Pulmonary artery endothelial cell (primary cell): ENCODE data around the gene KRT36. TPM values are rescaled to one million over a fixed set of nuclear protein-coding genes. Genes with fewer than 3 reads are reported as not detected.

ENCODE experiments used
- DNase-seq: peaks from one replicate; pipeline ENCODE4 v3.0.0-alpha.2; 2011; ENCODE audit warnings: low read depth, low spot score
- total RNA-seq: library from RNA; depleted of rRNA; stranded (reverse); fragments of >200 nt; gene quantifications from 2 replicates; pipeline ENCODE4 v1.2.3, GENCODE V29; 2014

The KRT36 gene
- total RNA-seq, 1 donor from 2014 or later: not detected

GRCh38 chr17:41522301-41523224, 32.9 kb upstream of the KRT36 start:
- no peak for DNase-seq

DNA sequence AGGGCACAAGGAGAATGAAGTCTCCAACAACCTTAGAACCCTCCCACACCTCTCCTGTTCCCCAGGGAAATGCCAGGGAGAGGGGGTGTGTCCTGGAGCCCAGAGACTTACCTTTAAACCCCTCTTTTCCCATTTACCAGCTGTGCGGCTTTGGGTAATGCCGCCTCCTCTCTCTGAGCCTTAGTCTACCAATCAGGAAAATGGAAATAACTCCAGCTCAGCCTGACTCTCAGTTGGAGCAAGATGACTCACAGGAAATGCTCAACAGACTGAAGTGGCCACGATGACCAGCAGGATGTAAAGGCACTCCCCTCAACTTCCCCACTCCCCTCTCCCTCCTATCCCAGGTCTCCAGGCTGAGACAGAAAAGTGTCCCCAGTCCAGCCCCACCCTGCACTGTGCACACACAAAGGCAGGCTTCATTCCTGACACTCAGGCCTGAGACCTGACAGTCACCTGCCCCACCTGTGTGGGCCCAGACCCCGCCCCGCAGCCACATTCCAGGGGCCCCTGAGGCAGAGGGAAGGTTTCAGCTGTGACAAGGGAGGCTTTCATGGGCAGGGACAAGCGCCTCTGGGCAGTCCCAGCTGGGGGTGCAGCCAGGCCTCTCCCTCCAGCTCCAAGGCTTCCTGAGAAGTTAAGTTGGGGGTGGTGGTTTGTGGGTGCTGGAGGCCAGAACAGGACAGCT, 32.0 kb upstream of the KRT36 start:
- peak; percentile 33 for DNase-seq

DNA sequence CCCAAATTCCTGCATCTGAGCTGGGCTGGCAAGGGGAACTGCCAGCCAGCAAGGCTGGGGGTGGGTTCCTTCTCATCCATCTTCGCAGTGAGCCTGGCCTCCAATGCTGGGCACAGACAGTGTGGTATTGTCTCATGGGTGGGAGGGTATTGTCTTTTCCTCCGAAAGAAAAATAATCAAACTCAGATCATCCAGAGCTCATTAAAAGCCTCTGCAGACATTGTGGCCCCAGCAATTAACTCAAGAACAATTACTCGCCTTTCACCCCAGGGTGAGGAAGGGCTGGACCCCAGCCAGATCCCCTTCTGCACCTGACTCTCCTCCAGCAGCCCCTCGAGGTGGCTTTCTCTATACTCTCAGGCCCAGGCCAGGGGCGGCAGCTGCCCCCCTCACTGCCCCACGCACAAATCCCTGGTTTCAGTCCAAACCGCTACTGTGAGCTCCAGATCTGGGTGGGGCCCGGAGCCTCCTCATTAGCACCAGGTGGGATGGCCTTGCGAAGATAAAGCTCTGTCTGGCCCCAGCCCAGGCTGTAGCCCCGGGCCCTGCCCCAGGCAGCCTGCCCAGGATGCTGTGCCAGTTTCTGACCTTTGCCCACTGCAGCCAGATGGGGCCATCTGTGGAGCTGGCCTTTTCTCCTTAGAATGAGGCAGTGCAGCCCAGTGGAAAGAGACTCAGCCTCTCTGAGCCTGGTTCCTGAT, 31.3 kb upstream of the KRT36 start:
- DNase-seq: no peak

DNA sequence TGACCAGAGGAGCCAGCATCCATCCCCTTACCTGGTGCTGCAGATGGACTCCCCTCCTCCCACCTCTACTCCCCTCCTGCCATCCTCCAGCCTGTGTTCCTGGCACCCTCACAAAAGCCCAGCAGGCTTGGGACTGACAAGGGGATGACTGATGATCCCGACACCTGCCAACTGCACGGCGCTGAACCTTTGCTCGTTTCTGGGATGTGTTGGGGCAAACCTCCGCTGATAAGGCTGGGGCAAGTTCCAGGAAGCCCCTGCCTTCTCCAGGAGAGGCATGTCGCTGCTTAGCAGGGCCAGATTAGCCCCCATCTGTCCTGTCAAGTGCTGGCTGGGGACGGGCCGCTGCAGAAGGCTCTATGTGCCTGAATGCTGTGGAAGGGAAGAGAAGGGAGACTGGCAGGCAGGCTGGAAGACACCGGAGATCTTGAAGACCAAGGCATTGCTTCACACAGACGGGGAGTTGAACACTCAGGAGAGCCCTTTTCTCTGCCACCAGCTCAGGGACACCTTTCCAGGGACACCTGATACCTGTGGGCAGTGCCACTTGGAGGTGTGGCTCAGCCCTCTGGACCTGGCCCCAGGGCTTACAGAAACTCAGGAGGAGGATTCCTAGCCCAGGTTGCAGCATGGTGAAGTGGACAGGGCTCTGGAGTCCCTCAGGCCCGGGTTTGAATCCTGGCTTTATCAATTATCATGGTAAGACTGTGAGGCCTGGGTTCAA, 30.0 kb upstream of the KRT36 start:
- DNase-seq: no peak

DNA sequence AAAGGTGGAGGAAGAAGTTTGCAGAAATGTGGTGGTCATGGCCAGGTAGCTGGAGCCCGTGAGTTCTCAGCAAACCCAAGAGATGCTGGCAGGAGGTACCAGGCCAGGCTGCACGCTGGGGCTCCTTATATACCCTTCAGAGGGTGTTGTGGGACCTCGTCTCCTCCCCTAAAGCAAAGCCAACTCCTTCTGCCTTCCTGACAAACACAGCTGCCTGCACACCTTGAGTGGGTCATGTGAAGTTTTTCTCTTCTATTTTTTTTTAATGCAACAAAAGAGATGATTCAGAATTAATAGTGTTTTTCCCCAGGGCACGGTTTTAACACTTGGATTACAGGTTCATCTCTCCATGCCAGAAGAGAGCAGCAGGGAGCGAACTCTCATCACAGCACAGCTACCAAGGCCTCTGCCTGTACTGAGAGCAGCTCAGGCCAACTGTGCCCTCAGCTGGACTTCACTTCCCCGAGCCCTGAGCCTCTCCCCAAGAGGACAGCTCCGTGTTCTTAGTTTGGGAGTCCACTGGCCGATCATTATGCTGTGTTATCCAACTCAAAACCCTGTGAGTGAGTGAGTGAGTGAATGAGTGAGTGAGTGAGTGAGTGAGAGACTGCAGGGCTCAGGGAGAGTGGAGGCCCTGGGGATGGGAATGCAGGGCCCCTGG, 29.2 kb upstream of the KRT36 start, which contains the start of gene KRT15:
KRT15 (minus strand) TSS at position 102 of the 661 bp plus-strand sequence; CDS start at position 39, 63 bp downstream.
- DNase-seq: no peak

DNA sequence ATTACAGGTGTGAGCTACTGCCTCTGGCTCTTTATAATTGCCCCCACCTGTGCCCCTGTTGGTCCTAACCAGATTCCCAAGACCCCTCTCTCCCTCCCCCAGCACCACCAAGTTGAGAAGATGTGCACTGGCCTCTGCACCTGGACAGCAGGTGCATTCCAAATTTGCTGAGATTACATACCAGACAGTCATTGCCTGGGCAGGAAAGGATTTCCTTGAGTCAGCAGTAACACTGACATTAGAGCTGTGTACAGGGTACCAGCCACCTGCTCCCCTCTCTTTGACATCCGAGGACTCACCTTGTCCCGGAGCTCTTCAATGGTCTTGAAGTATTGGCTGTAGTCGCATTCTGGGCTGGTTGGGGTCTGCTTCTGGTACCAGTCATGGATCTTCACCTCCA, 28.3 kb upstream of the KRT36 start:
- no peak for DNase-seq

DNA sequence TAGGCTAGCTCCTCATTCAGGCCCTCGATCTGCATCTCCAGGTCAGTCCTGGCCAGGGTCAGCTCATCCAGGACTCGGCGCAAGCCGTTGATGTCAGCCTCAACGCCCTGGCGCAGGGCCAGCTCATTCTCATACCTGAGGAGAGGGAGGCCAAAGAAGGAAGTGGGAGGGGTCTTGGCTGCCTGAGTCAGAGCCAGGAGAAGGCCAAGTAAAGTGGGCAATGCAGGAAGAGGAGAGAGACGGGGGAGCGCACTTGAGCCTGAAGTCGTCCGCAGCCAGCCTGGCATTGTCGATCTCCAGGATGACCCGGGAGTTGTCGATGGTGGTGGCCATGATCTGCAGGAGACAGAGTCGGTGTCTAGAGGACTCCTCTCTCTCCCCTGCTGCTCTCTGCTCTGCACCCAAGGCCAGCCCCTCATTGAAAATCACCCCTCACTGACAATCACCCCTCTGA, 27.1 kb upstream of the KRT36 start:
- DNase-seq: no peak

DNA sequence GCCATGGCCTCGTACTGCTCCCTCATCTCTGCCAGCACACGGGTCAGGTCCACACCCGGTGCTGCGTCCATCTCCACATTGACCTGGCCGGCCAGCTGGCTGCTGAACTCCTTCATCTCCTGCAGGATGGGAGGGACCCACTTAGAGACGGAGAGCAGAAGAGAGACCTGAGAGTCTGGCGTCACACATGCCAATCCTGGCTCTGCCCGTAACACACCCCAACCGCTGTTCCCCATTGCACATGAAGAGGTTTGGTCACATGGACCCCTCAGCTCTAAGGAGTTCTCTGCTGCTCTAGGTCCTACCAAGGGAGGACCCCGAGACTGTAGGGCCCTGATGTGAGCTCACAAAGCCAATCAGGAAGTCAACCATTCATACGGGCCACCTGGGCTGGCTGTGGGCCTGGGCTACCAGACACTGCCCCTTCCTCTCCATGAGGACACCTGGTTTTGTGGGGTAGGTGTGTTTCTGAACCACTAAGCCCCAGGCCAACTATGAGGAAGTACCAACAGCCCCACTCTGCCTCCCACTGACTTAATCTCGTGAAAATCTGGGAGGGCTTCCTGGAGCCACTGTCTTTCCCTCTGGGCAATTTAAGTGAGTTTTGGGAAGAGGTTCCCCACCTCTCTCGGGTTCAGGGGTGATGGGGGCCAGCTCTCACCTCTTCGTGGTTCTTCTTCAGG, 26.6 kb upstream of the KRT36 start:
- DNase-seq: no peak

DNA sequence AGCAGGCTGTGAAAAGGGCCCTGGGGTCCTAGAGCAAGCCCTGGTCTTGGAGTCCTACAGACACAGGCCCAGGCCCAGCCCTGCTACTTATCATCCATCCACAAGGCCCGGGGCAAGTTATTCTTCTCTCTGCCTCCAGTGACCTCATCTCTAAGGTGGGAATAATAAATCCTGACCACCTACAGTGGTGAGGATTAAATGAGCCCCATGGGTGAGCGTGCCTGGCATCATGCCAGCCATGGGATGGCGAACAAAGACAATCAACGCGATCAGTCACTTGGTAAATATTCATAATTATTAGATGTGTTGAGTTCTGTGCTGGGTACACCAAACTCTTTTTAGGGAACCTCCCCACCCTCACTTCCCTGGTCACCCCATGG, 23.4 kb upstream of the KRT36 start:
- no peak for DNase-seq

DNA sequence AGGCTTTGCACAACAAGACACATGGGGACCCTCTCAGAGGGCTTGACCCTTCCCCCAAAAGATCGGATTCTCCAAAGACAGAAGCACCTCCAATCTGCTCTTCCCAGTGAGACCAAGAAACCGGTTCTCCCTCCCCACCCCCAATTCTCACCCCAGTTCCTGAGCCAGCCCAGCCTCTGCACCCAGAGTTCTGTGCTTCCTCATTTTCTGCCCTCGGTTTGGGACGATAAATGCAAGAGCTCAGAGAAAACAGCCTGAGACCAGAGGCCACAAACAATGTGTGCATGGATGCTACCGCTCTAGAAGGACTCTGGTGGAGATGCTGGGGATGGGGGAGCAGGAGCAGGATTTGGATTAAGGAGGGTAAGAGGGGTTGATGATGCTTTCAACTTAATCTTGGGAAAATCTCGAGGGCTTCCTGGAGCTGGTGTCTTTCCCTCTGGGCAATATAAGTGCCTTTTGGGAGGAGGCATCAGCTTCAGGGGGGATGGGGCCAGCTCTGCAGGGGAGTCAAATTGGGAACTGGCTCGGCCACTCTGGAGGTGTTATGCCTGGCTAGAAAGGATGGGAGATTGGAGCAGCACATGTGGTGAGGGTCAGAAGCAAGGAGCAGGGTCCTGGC, 22.9 kb upstream of the KRT36 start:
- no peak for DNase-seq

- DNase-seq: no peak
These were observed 22.0 kb upstream of the KRT36 start for GRCh38 chr17:41511716-41512115.

- no peak for DNase-seq
These were observed 21.4 kb upstream of the KRT36 start for GRCh38 chr17:41511116-41511515.

DNA sequence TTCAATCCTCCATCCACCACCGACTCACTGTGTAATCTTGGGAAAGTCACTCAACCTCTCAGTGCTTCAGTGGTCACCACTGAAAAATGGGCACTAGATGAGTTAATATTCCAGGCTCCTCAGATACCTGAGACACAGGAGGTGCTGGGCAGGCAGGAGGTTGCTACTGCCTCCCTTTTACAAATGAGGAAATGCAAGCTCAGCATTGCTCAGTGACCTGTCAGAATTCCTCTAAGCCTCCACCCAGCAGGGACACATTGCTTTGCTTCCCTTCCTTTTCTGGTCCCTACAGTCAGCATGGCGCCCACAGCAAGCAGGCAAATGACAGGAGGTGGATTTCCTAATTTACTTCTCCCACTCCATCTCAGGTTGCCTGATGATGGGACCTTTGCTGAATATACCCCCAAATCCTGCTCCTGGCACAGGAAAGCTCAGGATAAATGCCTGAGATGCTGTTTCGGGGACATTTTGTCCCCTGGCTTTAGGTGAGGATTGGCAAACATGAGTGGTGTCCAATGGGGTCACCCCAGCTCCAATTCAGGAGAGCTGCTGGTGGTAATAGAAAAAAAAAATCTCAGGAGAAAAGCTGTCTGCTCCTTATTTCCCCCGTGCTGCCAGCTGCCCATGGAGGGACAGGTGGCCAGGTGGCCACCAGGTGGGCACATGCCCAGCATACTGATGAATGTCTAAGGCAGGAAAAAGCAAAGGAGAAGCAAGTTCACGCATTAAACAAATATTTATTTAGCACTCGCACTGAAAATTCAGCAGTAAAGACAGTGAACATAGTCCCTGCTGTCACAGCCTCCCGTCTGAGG, 20.7 kb upstream of the KRT36 start:
- DNase-seq: no peak

DNA sequence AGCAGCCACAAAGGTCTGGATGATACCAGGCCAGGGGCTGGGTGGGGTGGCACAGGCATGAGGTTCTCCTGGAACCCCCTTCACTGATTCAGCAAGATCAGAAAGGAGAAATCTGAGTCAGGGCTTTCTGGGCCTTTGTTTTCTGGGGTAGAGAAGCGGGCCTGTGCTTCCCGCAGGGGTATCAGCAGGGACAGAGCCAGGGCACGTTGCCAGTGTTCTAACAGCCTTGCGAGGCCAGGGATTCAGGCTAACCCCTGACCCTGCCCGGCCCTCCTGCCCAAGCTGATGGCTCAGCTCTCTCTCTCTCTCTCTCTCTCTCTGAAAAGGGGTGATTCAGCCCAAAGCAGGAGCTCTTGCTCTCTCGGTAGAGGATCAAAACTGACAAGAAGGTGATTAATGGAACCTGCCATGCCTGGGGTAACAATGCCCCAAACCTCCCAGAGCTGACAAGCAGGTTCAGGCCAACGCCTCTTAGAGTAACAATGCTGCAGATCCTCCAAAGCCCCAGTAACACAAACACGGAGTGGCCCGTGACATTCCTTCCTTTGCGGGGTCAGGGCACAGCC, 17.7 kb upstream of the KRT36 start:
- DNase-seq: no peak

DNA sequence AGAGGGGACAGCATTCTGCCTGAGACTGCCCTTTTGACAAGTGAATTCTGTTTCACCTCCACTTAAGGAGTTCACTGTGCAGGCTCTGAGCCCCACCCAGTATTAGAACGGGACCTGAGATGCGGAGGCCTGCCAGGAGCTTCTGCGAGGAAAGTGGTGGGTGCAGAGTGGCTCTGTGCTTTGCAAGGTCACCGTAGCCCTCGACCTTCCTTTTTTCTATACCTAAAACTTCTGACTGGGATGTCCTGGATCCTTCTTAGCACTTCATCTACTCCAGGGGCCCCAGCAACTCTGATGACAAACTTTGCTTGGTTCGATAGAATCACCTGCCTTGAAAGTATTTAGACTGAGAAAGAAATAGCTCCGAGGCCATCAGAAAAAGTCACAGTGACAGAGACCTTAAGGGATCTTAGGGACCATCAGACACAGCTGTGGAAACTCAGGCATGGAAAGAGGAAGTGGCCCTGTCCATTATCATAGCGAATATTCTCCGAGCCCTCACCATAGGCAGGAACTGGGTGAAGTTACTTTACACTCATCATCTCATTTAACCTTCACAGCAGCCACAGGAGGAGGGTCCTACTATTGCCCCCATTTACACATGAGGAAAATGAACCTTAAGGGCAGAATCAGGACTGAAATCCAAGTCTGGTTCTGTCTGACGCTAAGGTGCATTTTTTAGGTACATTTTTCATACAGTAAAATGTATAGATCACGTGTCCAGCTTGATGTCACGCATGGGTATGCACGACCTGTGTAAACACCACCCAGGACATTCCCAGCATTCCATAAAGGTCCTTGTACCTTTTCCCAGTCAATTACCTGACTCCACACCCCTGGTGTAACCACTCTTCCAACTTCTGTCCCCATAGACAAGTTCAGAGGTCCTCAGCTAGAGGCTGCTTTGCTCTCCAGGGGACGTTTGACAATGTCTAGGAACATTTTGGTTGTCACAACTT, 16.4 kb upstream of the KRT36 start:
- DNase-seq: no peak

DNA sequence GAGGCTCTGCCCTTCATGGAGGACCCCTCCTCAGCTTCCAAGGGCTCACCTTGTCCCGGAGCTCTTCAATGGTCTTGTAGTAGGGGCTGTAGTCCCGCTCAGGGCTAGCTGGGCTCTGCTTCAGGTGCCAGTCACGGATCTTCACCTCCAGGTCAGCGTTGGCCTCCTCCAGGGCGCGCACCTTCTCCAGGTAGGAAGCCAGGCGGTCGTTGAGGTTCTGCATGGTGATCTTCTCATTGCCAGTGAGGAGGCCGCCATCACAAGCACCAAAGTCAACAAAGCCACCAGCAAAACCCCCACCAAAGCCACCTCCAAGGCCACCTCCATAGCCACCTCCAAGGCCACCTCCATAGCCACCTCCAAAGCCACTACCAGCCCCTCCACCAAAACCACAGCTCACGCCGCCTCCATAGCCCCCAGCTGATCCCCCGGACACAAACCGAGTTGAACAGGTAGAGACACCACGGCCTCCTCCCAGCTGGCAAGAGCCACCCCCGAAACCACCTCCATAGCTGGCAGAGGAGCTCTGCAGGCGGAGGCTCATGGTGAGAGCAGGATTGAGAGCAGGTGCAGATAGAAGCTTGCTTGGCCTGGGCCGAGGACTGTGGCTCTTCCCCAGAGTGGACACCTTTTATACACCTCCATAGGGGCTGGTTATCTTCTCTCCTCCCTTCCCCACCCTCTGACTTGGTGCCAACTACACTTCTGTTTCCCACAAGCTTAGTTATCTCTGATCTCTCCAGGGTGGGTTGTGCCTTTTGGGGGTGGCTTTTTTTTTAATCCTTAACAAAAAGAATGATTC, 15.5 kb upstream of the KRT36 start, which contains the start of gene KRT13:
KRT13 (minus strand) TSS at position 606 of the 802 bp plus-strand sequence; CDS start at position 544, 62 bp downstream.
- no peak for DNase-seq
